ENCODE data around the gene CACNB1. TPM values are rescaled to one million over a fixed set of nuclear protein-coding genes. Genes with fewer than 3 reads are reported as not detected.
A peak's percentile ranks its signal among the peaks of the same experiment; 100 is the strongest.

The CACNB1 gene
- total and polyA plus RNA-seq, 2 of the 13 experiments (the other 11 are each of a cell fraction or from before 2014, with no cell fraction given), result 0.75 to 1.5 TPM

GRCh38 chr17:39173526-39174274 is 23.8 kb downstream of the CACNB1 start:
- DNase-seq (ENCODE audit: low spot score) (no peak), ATAC-seq (no peak), FAIRE-seq (no peak)
- Histone ChIP-seq H3K27me3 (ENCODE audit: control insufficient read depth in 1 of 2, insufficient read depth in 2 of 2, low read length in 2 of 2) (no peaks in the 10 kb centered on the region), H3K9ac (ENCODE audit: insufficient read depth, low read depth, low read length) (no peak overlapping the region), H3K4me1 (ENCODE audit: insufficient read depth, low read length) (no peaks in the 10 kb centered on the region), H2AFZ (ENCODE audit: low read length) (no peak overlapping the region), H3K36me3 (replicated peaks in 1 of 2; ENCODE audit: control insufficient read depth in 1 of 2, insufficient read depth in 2 of 2, low read length in 2 of 2) (no peaks in the 10 kb centered on the region), H3K4me2 (ENCODE audit: low read depth, low read length) (no peak overlapping the region), H3K9me3 (ENCODE audit: low read length) (no peaks in the 10 kb centered on the region), H3K79me2 (ENCODE audit: insufficient read depth, low read length) (no peaks in the 10 kb centered on the region), H4K20me1 (ENCODE audit: insufficient read depth, low read length) (no peaks in the 10 kb centered on the region; the same call in 1 of the 2 replicates), H3K27ac (ENCODE audit: extremely low read length, insufficient read depth, low read length) (no peak overlapping the region), H3K4me3 (replicated peaks in 1 of 3; ENCODE audit: insufficient read depth in 1 of 3, low read depth in 2 of 3, low read length in 3 of 3) (no peak overlapping the region)
- ChIA-PET CTCF (ENCODE audit: low intra/inter-chr PET ratio, low total read pairs) (interaction anchor here (2.0 kb wide), 1 partner anchor 191 kb away, joined by 8 read pairs; no protein-coding TSS in a partner anchor), POLR2A (no interaction called here)
- BruUV-seq (replicated peaks), result no TSS peak
- intact Hi-C loops (cut with micrococcal nuclease; ENCODE audit: unreplicated experiment) (no loop called here), in situ Hi-C loops (cut with HindIII; ENCODE audit: extremely low pct_ligation_motif_present, low pct_unique_long_range_greater_than_20kb) (loop anchor here (25.0 kb wide), 1 partner anchor 411 kb away; the partner anchor contains the start of gene PSMB3)
- TF ChIP-seq ZNF75D (CRISPR knock-in tag; IDR thresholded peaks at IDR 0.05; ENCODE audit: borderline replicate concordance) (no peak), AGO2 (optimal IDR thresholded peaks at IDR 0.05; ENCODE audit: low read depth, low read length) (peak; percentile 26)
- 48% methylated on average over 10 of the region's 10 CpGs for WGBS (ENCODE audit: low lambda C conversion rate)

GRCh38 chr17:39173080-39173479 is 24.4 kb downstream of the CACNB1 start:
- no peaks in the 10 kb centered on the region for H3K9me3 ChIP-seq (ENCODE audit: low read length)
- CTCF ChIA-PET (ENCODE audit: low intra/inter-chr PET ratio, low total read pairs), result no interaction called here
- H2AFZ ChIP-seq (ENCODE audit: low read length), result no peak overlapping the region
- H3K27ac ChIP-seq (ENCODE audit: extremely low read length, insufficient read depth, low read length), result no peak overlapping the region
- H3K4me2 ChIP-seq (ENCODE audit: low read depth, low read length), result no peak overlapping the region
- BruUV-seq (replicated peaks), result no TSS peak
- no peak for DNase-seq (ENCODE audit: low spot score)
- in situ Hi-C loops (cut with HindIII; ENCODE audit: extremely low pct_ligation_motif_present, low pct_unique_long_range_greater_than_20kb), result loop anchor here (25.0 kb wide), 1 partner anchor 411 kb away; the partner anchor contains the start of gene PSMB3
- POLR2A ChIA-PET, result no interaction called here
- no peak for ATAC-seq
- H3K36me3 ChIP-seq (replicated peaks in 1 of 2; ENCODE audit: control insufficient read depth in 1 of 2, insufficient read depth in 2 of 2, low read length in 2 of 2), result no peaks in the 10 kb centered on the region
- H3K27me3 ChIP-seq (ENCODE audit: control insufficient read depth in 1 of 2, insufficient read depth in 2 of 2, low read length in 2 of 2), result no peaks in the 10 kb centered on the region
- no peak overlapping the region for H3K4me3 ChIP-seq (replicated peaks in 1 of 3; ENCODE audit: insufficient read depth in 1 of 3, low read depth in 2 of 3, low read length in 3 of 3)
- H3K9ac ChIP-seq (ENCODE audit: insufficient read depth, low read depth, low read length), result no peak overlapping the region
- FAIRE-seq, result no peak
- no peaks in the 10 kb centered on the region for H3K4me1 ChIP-seq (ENCODE audit: insufficient read depth, low read length)
- WGBS (ENCODE audit: low lambda C conversion rate), result 46% methylated on average over 5 of the region's 5 CpGs
- no peaks in the 10 kb centered on the region for H3K79me2 ChIP-seq (ENCODE audit: insufficient read depth, low read length)
- intact Hi-C loops (cut with micrococcal nuclease; ENCODE audit: unreplicated experiment), result no loop called here
- H4K20me1 ChIP-seq (ENCODE audit: insufficient read depth, low read length), result no peaks in the 10 kb centered on the region; the same call in 1 of the 2 replicates
- TF ChIP-seq NR0B2 (CRISPR knock-in tag; IDR thresholded peaks at IDR 0.05), result no peak
- no peak for TF ChIP-seq FOXO4 (CRISPR knock-in tag; conservative IDR thresholded peaks at IDR 0.05)
- no peak for TF ChIP-seq SRY (CRISPR knock-in tag; IDR thresholded peaks at IDR 0.05)
- TF ChIP-seq CTCF (CRISPR knock-in tag; IDR thresholded peaks at IDR 0.05), result no peak
- no peak for TF ChIP-seq EHMT2 (IDR thresholded peaks at IDR 0.05; ENCODE audit: borderline replicate concordance, low read depth, low read length)
- no peak for TF ChIP-seq ZFAT (CRISPR knock-in tag; conservative IDR thresholded peaks at IDR 0.05)
- no peak for TF ChIP-seq GTF2F1 (IDR thresholded peaks at IDR 0.05; ENCODE audit: low read length)
- TF ChIP-seq REPIN1 (CRISPR knock-in tag; IDR thresholded peaks at IDR 0.05; ENCODE audit: borderline replicate concordance, low read depth), result no peak
- TF ChIP-seq ZBTB14 (CRISPR knock-in tag; IDR thresholded peaks at IDR 0.05), result no peak
- no peak for TF ChIP-seq ZNF709 (CRISPR knock-in tag; IDR thresholded peaks at IDR 0.05)
